ENCODE data around the gene KLKB1.

GRCh38 chr4:186240848-186241491 is 13.7 kb downstream of the KLKB1 start:
- no peak for TF ChIP-seq CTCF (IDR thresholded peaks at IDR 0.05)
- TF ChIP-seq POLR2A (IDR thresholded peaks at IDR 0.05), result no peak
- TF ChIP-seq POLR2AphosphoS5 (IDR thresholded peaks at IDR 0.05), result no peak
- TF ChIP-seq EP300 (IDR thresholded peaks at IDR 0.05), result no peak
